ENCODE measurements around the gene DNASE1L3. TPM values are rescaled to one million over a fixed set of nuclear protein-coding genes. Genes with fewer than 3 reads are reported as not detected.

Gene DNASE1L3
- polyA plus RNA-seq, 3 donors, result 0.19 TPM; not detected in 2

DNA sequence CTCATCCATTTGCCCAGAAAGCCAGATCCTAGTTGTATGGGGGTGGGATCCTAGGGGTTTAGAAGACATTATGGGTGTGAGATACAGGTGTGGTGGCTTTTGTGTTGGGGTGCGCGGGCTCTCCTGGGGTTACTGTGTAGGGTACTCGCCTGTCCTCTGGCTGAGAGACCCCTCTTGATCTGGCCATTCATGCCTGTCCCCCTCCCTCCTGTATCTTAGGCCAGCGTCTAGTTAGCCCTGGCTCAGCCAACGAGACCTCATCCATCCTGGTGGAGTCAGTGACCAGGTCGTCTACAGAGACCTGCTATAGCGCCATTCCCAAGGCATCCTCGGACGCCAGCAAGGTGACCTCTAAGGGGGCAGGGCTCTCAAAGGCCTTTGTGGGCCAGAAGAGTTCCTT, 41.4 kb downstream of the DNASE1L3 start:
- Histone ChIP-seq H3K9me3 (replicated peaks in 1 of 2; ENCODE audit: control insufficient read depth in 1 of 2, insufficient read depth in 1 of 2, low read length in 2 of 2) (no peaks in the 10 kb centered on the region), H3K4me2 (replicated peaks; ENCODE audit: extremely low read depth, low read length, poor library complexity, severe bottlenecking) (no peak overlapping the region), H3K79me2 (ENCODE audit: insufficient read depth, low read length) (no peaks in the 10 kb centered on the region), H2AFZ (ENCODE audit: insufficient read depth, low read depth, low read length, poor library complexity, severe bottlenecking) (no peak overlapping the region), H3K27me3 (ENCODE audit: control insufficient read depth in 2 of 2, insufficient read depth in 2 of 2, low read length in 2 of 2) (no peaks in the 10 kb centered on the region), H3K4me3 (replicated peaks in 1 of 3; ENCODE audit: low read depth in 2 of 3, low read length in 3 of 3) (no peak overlapping the region), H3K4me1 (ENCODE audit: control insufficient read depth in 1 of 2, insufficient read depth in 2 of 2, low read length in 2 of 2) (no peaks in the 10 kb centered on the region), H3K27ac (ENCODE audit: low read depth in 1 of 2, low read length in 2 of 2) (no peak overlapping the region), H3K9ac (ENCODE audit: insufficient read depth, low read length, poor library complexity, severe bottlenecking) (no peak overlapping the region), H4K20me1 (ENCODE audit: insufficient read depth, low read length) (no peaks in the 10 kb centered on the region), H3K36me3 (replicated peaks in 1 of 2; ENCODE audit: control insufficient read depth in 1 of 2, insufficient read depth in 2 of 2, low read length in 2 of 2) (peaks cover 7 to 51% of the 10 kb centered on the region in 2 donors)
- Mint-ChIP-seq H3K4me3 (no peak overlapping the region), H3K36me3 (peaks cover 51 to 64% of the 10 kb centered on the region in 2 donors), H3K27ac (no peak overlapping the region), H3K4me1 (no peaks in the 10 kb centered on the region), H3K27me3 (ENCODE audit: low read depth in 3 of 3) (peaks cover 0 to 3% (median 0%) of the 10 kb centered on the region in 3 donors), H3K9me3 (no peaks in the 10 kb centered on the region)
- TF ChIP-seq, protein P1, sequence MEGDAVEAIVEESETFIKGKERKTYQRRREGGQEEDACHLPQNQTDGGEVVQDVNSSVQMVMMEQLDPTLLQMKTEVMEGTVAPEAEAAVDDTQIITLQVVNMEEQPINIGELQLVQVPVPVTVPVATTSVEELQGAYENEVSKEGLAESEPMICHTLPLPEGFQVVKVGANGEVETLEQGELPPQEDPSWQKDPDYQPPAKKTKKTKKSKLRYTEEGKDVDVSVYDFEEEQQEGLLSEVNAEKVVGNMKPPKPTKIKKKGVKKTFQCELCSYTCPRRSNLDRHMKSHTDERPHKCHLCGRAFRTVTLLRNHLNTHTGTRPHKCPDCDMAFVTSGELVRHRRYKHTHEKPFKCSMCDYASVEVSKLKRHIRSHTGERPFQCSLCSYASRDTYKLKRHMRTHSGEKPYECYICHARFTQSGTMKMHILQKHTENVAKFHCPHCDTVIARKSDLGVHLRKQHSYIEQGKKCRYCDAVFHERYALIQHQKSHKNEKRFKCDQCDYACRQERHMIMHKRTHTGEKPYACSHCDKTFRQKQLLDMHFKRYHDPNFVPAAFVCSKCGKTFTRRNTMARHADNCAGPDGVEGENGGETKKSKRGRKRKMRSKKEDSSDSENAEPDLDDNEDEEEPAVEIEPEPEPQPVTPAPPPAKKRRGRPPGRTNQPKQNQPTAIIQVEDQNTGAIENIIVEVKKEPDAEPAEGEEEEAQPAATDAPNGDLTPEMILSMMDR (IDR thresholded peaks at IDR 0.05), result no peak
- intact Hi-C loops (cut with micrococcal nuclease), result loop anchor here in 1 of 2 donors (10.0 kb wide), 1 partner anchor 155 kb away; no protein-coding TSS in a partner anchor
- WGBS (ENCODE audit: insufficient coverage), result 98% methylated on average over 6 of the region's 9 CpGs
- DNase-seq, result no peak

DNA sequence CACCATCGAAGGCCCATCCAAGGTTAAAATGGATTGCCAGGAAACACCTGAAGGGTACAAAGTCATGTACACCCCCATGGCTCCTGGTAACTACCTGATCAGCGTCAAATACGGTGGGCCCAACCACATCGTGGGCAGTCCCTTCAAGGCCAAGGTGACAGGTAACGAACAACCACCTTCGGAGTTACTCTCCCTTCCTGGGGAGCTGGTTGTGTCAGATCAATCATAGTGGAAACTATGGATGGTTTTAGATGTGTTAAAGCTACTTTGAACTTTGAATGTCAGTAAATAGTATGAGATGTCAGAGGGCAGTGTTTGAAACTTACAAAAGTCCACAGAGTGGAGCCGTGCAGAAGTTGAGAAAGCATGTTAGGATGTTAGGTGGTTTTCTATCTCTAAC, 42.3 kb downstream of the DNASE1L3 start:
- no peaks in the 10 kb centered on the region for H3K79me2 ChIP-seq (ENCODE audit: insufficient read depth, low read length)
- H2AFZ ChIP-seq (ENCODE audit: insufficient read depth, low read depth, low read length, poor library complexity, severe bottlenecking), result no peak overlapping the region
- H3K36me3 Mint-ChIP-seq, result peaks cover 59 to 73% of the 10 kb centered on the region in 2 donors
- H4K20me1 ChIP-seq (ENCODE audit: insufficient read depth, low read length), result no peaks in the 10 kb centered on the region
- no peak for DNase-seq
- no peaks in the 10 kb centered on the region for H3K27me3 ChIP-seq (ENCODE audit: control insufficient read depth in 2 of 2, insufficient read depth in 2 of 2, low read length in 2 of 2)
- WGBS (ENCODE audit: insufficient coverage), result 90% methylated on average over 6 of the region's 7 CpGs
- H3K4me1 Mint-ChIP-seq, result no peaks in the 10 kb centered on the region
- H3K9ac ChIP-seq (ENCODE audit: insufficient read depth, low read length, poor library complexity, severe bottlenecking), result no peak overlapping the region
- H3K9me3 Mint-ChIP-seq, result no peaks in the 10 kb centered on the region
- H3K4me3 ChIP-seq (replicated peaks in 1 of 3; ENCODE audit: low read depth in 2 of 3, low read length in 3 of 3), result no peak overlapping the region
- H3K4me1 ChIP-seq (ENCODE audit: control insufficient read depth in 1 of 2, insufficient read depth in 2 of 2, low read length in 2 of 2), result no peaks in the 10 kb centered on the region
- no peak overlapping the region for H3K4me2 ChIP-seq (replicated peaks; ENCODE audit: extremely low read depth, low read length, poor library complexity, severe bottlenecking)
- H3K27me3 Mint-ChIP-seq (ENCODE audit: low read depth in 3 of 3), result peaks cover 0 to 1% (median 0%) of the 10 kb centered on the region in 3 donors
- H3K4me3 Mint-ChIP-seq, result no peak overlapping the region
- TF ChIP-seq, protein P1 (IDR thresholded peaks at IDR 0.05), result no peak
- intact Hi-C loops (cut with micrococcal nuclease), result loop anchor here in 1 of 2 donors (10.0 kb wide), 1 partner anchor 154 kb away; no protein-coding TSS in a partner anchor
- no peak overlapping the region for H3K27ac ChIP-seq (ENCODE audit: low read depth in 1 of 2, low read length in 2 of 2)
- H3K9me3 ChIP-seq (replicated peaks in 1 of 2; ENCODE audit: control insufficient read depth in 1 of 2, insufficient read depth in 1 of 2, low read length in 2 of 2), result no peaks in the 10 kb centered on the region
- H3K36me3 ChIP-seq (replicated peaks in 1 of 2; ENCODE audit: control insufficient read depth in 1 of 2, insufficient read depth in 2 of 2, low read length in 2 of 2), result peaks cover 15 to 60% of the 10 kb centered on the region in 2 donors
- H3K27ac Mint-ChIP-seq, result peak overlapping the region in 1 of 7 donors; percentile 13

All from CD14-positive monocyte (primary cell).